Measurements from ENCODE around the gene R3HDM1.

GRCh38 chr2:135638825-135639224 is 107.5 kb downstream of the R3HDM1 start:
- no peak for TF ChIP-seq POLR2A (IDR thresholded peaks at IDR 0.05)
- TF ChIP-seq CTCF (IDR thresholded peaks at IDR 0.05), result no peak

Data from gastroesophageal sphincter (tissue), 3 donors.